H1 (cell line): ENCODE data around the gene SLC6A19. TPM values are rescaled to one million over a fixed set of nuclear protein-coding genes. Genes with fewer than 3 reads are reported as not detected.

Experiments
- EGR1 ChIP-seq: IDR thresholded peaks from 2 replicates; pipeline ENCODE4 v1.6.1; 2011; ENCODE audit warnings: low read depth, low read length, borderline replicate concordance
- POLR2AphosphoS5 ChIP-seq: IDR thresholded peaks from 2 replicates; pipeline ENCODE4 v1.6.1; 2011; ENCODE audit warnings: low read depth, low read length
- polyA plus RNA-seq, 7 experiments: library from polyadenylated mRNA; depleted of rRNA in 3 of 7; stranded (reverse) in 5 of 7; unstranded in 2 of 7; fragments of >200 nt in 5 of 7; fragments of 200-250 nt in 2 of 7; gene quantifications; 1 replicate in 5 of 7; 2 replicates in 1 of 7; 4 replicates in 1 of 7; pipeline versions ENCODE4 v1.2.1 to v1.2.3, GENCODE V29; 2011 to 2013; ENCODE audit warnings: missing spikeins in 2 of 7, mixed read lengths in 2 of 7
- total RNA-seq: library from RNA; stranded (reverse); fragmentation: NEBNext Ultra II Directional; extraction: Animal tissue kit (Norgen Biotek cat#: 25700); gene quantifications from 2 replicates; pipeline ENCODE4 v1.2.1, GENCODE V29; 2021

The SLC6A19 gene
- total and polyA plus RNA-seq, 2 of the 8 experiments (the other 6 are each of a cell fraction or from before 2014, with no cell fraction given) = 0.02 TPM; not detected in 1

- no peak for TF ChIP-seq EGR1
- TF ChIP-seq POLR2AphosphoS5 = no peak
Observed at GRCh38 chr5:1196562-1196961, 4.8 kb upstream of the SLC6A19 start (continued).
